ENCODE results near the gene IFNA6.
A peak's percentile ranks its signal among the peaks of the same experiment; 100 is the strongest.

Gene IFNA6

GRCh38 chr9:21348430-21348970 is 2.2 kb downstream of the IFNA6 start:
- FAIRE-seq (no peak), DNase-seq (ENCODE audit: insufficient read length, low spot score) (no peak)
- no peak for TF ChIP-seq CTCF (IDR thresholded peaks at IDR 0.05; ENCODE audit: insufficient read depth, missing control alignments)

GRCh38 chr9:21340735-21341134 is 10.0 kb downstream of the IFNA6 start:
- DNase-seq (ENCODE audit: insufficient read length, low spot score) (no peak), FAIRE-seq (no peak)

GRCh38 chr9:21336457-21336856 is 14.2 kb downstream of the IFNA6 start:
- FAIRE-seq: no peak
- no peak for DNase-seq (ENCODE audit: insufficient read length, low spot score)
- no peak for TF ChIP-seq CTCF (IDR thresholded peaks at IDR 0.05; ENCODE audit: insufficient read depth, missing control alignments)

More at GRCh38 chr9:21340735-21341134, 10.0 kb downstream of the IFNA6 start:
- TF ChIP-seq CTCF (IDR thresholded peaks at IDR 0.05; ENCODE audit: insufficient read depth, missing control alignments): no peak

GRCh38 chr9:21334701-21335632 is 15.7 kb downstream of the IFNA6 start, which contains the start of gene KLHL9:
Gene KLHL9 (minus strand): TSS chr9:21335404. CDS start chr9:21334859, 545 bp downstream.
- peak; percentile 78 for DNase-seq (ENCODE audit: insufficient read length, low spot score)
- FAIRE-seq: no peak
- TF ChIP-seq CTCF (IDR thresholded peaks at IDR 0.05; ENCODE audit: insufficient read depth, missing control alignments): no peak

- DNase-seq (ENCODE audit: insufficient read length, low spot score): no peak
- no peak for TF ChIP-seq CTCF (IDR thresholded peaks at IDR 0.05; ENCODE audit: insufficient read depth, missing control alignments)
- no peak for FAIRE-seq
Observed at GRCh38 chr9:21333226-21333625, 17.5 kb downstream of the IFNA6 start.

- FAIRE-seq (no peak), DNase-seq (ENCODE audit: insufficient read length, low spot score) (no peak)
- no peak for TF ChIP-seq CTCF (IDR thresholded peaks at IDR 0.05; ENCODE audit: insufficient read depth, missing control alignments)
Observed at GRCh38 chr9:21331676-21332402, 18.8 kb downstream of the IFNA6 start.

Measured in D721Med (cell line).